ENCODE results near the gene FAM163A. TPM values are rescaled to one million over a fixed set of nuclear protein-coding genes. Genes with fewer than 3 reads are reported as not detected.
"Not testable (repeated sequence)": the region's sequence is repeated elsewhere in the genome, so short reads cannot be mapped to it uniquely, and the experiment has no call there.

The FAM163A gene
- total RNA-seq, 2 donors from 2014 or later, result not detected

- not testable (repeated sequence) for H3K4me3 Mint-ChIP-seq; ATAC-seq; H3K4me1 Mint-ChIP-seq (ENCODE audit: low read depth in 2 of 2); H3K27me3 Mint-ChIP-seq; DNase-seq (ENCODE audit: low spot score); H3K9me3 Mint-ChIP-seq; H3K36me3 Mint-ChIP-seq; H3K27ac Mint-ChIP-seq
These were observed 93.8 kb downstream of the FAM163A start for GRCh38 chr1:179836686-179837445.

DNA sequence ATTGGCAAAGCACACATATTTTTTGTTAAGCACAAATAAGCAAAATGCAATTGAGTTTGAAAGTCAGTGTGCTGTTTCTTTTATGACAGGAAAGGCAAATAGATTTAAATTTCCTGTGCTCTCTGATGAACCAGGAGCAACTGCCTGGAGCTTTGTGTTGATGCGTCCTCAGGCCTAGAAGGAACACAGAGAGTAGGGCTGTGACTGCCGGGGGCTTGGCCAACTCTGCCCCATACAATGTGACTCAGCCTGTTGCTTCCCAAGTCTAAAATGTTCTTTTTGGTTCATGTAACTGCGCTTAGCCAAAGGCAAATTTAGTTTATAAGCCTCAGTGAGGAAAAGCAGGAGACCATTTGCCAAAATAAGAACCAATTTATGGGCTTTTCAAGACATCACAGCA is 97.0 kb downstream of the FAM163A start:
- no peak for DNase-seq (ENCODE audit: low spot score)
- Mint-ChIP-seq H3K4me3 (no peak overlapping the region), H3K4me1 (ENCODE audit: low read depth in 2 of 2) (no peaks in the 10 kb centered on the region), H3K9me3 (no peaks in the 10 kb centered on the region), H3K27ac (no peak overlapping the region), H3K36me3 (peaks cover 6% of the 10 kb centered on the region), H3K27me3 (no peaks in the 10 kb centered on the region)
- ATAC-seq, result no peak

GRCh38 chr1:179848233-179848632 is 105.1 kb downstream of the FAM163A start:
- no peaks in the 10 kb centered on the region for H3K27me3 Mint-ChIP-seq
- no peak overlapping the region for H3K27ac Mint-ChIP-seq
- no peaks in the 10 kb centered on the region for H3K9me3 Mint-ChIP-seq
- H3K4me3 Mint-ChIP-seq, result no peak overlapping the region
- DNase-seq (ENCODE audit: low spot score) (no peak), ATAC-seq (no peak)
- peaks cover 29% of the 10 kb centered on the region for H3K36me3 Mint-ChIP-seq
- peaks cover 0 to 3% of the 10 kb centered on the region in 2 donors for H3K4me1 Mint-ChIP-seq (ENCODE audit: low read depth in 2 of 2)

DNA sequence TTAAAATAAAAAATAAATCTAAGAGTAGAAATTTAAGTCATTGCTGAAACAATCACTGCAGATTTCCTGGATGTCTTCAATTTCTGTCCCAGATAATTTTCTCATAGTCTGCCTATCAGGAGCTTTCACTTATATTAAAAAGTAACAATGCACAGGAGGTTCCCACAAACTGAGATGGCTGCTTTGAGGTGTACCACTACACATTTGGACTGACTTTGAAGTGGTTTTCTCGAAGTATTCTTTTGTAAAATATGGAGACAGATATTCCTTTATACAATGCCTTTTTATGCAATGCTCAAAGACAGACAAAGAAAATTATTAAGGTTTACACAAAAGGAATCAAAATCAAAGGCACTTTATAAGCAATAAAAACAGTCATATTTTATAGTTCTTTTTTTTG is 110.0 kb downstream of the FAM163A start:
- H3K27ac Mint-ChIP-seq, result no peak overlapping the region
- no peaks in the 10 kb centered on the region for H3K9me3 Mint-ChIP-seq
- H3K36me3 Mint-ChIP-seq, result peaks cover 23% of the 10 kb centered on the region
- no peak for ATAC-seq
- H3K4me3 Mint-ChIP-seq, result no peak overlapping the region
- no peaks in the 10 kb centered on the region for H3K27me3 Mint-ChIP-seq
- H3K4me1 Mint-ChIP-seq (ENCODE audit: low read depth in 2 of 2), result no peaks in the 10 kb centered on the region
- no peak for DNase-seq (ENCODE audit: low spot score)

DNA sequence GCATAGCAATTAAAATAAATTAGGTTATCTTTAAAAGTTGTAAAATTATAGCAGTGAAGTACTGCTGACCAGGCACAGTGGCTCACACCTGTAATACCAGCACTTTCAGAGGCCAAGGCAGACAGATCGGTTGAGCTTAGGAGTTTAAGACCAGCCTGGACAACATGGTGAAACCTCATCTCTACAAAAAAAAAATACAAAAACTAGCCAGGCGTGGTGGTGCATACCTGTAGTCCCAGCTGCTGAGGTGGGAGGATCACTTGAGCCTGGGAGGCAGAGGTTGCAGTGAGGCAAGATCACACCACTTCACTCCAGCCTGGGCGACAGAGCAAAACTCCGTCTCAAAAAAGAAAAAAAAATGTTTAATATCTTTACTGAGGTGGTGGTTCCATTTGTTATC is 112.7 kb downstream of the FAM163A start:
- not testable (repeated sequence) for ATAC-seq; DNase-seq (ENCODE audit: low spot score); H3K4me1 Mint-ChIP-seq (ENCODE audit: low read depth in 2 of 2); H3K9me3 Mint-ChIP-seq; H3K27me3 Mint-ChIP-seq; H3K27ac Mint-ChIP-seq; H3K4me3 Mint-ChIP-seq
- peaks cover 17% of the 10 kb centered on the region for H3K36me3 Mint-ChIP-seq

DNA sequence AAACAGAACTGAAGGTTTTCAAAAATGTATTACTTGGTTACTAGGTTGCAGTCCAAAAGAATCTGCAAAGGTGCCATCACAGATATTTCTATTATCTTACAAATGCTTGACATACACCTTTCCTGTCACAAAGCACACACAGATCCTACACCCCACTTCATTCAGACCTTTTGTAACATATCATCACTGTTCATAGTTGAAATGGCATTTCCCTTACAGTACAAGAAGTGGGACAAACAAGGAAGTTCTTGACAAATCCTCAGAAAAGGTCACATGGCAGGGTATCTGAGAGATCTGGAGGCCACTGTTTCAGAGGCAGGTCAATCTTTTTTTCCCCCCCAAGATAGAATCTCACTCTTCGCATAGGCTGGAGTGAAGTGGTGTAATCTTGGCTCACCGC is 113.2 kb downstream of the FAM163A start:
- no peak for ATAC-seq
- Mint-ChIP-seq H3K36me3 (peaks cover 12% of the 10 kb centered on the region), H3K27ac (no peak overlapping the region)

GRCh38 chr1:179857009-179857408 is 113.9 kb downstream of the FAM163A start:
- H3K4me1 Mint-ChIP-seq (ENCODE audit: low read depth in 2 of 2), result peaks cover 0 to 8% of the 10 kb centered on the region in 2 donors
- no peak for ATAC-seq

More for the DNA sequence above, 113.2 kb downstream of the FAM163A start:
- DNase-seq (ENCODE audit: low spot score), result no peak
- Mint-ChIP-seq H3K4me3 (no peak overlapping the region), H3K27me3 (no peaks in the 10 kb centered on the region), H3K9me3 (no peaks in the 10 kb centered on the region), H3K4me1 (ENCODE audit: low read depth in 2 of 2) (peaks cover 0 to 8% of the 10 kb centered on the region in 2 donors)

DNA sequence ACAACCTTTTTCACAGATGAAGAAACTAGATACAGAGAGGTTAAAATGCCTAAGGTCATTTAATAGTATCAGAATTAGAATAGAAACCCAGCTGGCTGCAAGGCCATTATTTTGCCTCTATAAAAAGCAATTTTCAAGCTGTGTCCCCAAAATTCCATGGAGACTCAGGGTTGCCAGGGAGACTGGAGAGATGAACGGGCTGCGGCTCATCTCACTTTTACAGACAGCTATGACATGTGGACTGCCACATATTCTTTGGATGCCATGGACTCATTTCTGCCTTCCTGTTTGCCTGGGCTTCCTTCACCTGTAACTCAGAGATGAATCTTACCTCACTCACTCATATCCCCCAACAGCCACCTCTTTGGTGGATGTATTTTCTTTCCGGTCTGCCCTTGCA is 117.6 kb downstream of the FAM163A start:
- H3K4me1 Mint-ChIP-seq (ENCODE audit: low read depth in 2 of 2), result peaks cover 0 to 8% of the 10 kb centered on the region in 2 donors
- DNase-seq (ENCODE audit: low spot score) (no peak), ATAC-seq (no peak)
- H3K36me3 Mint-ChIP-seq, result peaks cover 17% of the 10 kb centered on the region
- no peaks in the 10 kb centered on the region for H3K9me3 Mint-ChIP-seq
- no peak overlapping the region for H3K27ac Mint-ChIP-seq
- no peak overlapping the region for H3K4me3 Mint-ChIP-seq
- no peaks in the 10 kb centered on the region for H3K27me3 Mint-ChIP-seq

More at GRCh38 chr1:179857009-179857408, 113.9 kb downstream of the FAM163A start:
- Mint-ChIP-seq H3K27ac (no peak overlapping the region), H3K4me3 (no peak overlapping the region), H3K9me3 (no peaks in the 10 kb centered on the region), H3K27me3 (no peaks in the 10 kb centered on the region), H3K36me3 (peaks cover 7% of the 10 kb centered on the region)
- DNase-seq (ENCODE audit: low spot score), result no peak

GRCh38 chr1:179865377-179865776 is 122.3 kb downstream of the FAM163A start:
- H3K4me1 Mint-ChIP-seq (ENCODE audit: low read depth in 2 of 2), result peaks cover 8 to 9% of the 10 kb centered on the region in 2 donors
- H3K27ac Mint-ChIP-seq, result no peak overlapping the region
- ATAC-seq (no peak), DNase-seq (ENCODE audit: low spot score) (no peak)
- peaks cover 10% of the 10 kb centered on the region for H3K36me3 Mint-ChIP-seq
- no peaks in the 10 kb centered on the region for H3K9me3 Mint-ChIP-seq
- H3K4me3 Mint-ChIP-seq, result no peak overlapping the region
- H3K27me3 Mint-ChIP-seq, result no peaks in the 10 kb centered on the region

Other genes with a start within 250 kb of the FAM163A start
- gene NPHS2, start 167.3 kb upstream of the FAM163A start, total RNA-seq, result not detected
- not detected for gene TDRD5, start 151.5 kb upstream of the FAM163A start, total RNA-seq
- 10 to 100 TPM; 60.5 to 75.2 TPM for gene TOR1AIP2, start 134.5 kb downstream of the FAM163A start, total RNA-seq
- gene TOR1AIP1, start 139.0 kb downstream of the FAM163A start, total RNA-seq, result 10 to 100 TPM; 73.1 to 84.0 TPM
- gene CEP350, start 211.5 kb downstream of the FAM163A start, total RNA-seq, result 10 to 100 TPM; 70.0 to 72.6 TPM

All from natural killer cell treated with Interleukin-12 subunit alpha and Interleukin-12 subunit beta and Interleukin-15 and Interleukin-18, amount 100 ng/mL, for 72 hours (primary cell).